ENCODE measurements around the gene TMEM94.
"Not testable (repeated sequence)": the region's sequence is repeated elsewhere in the genome, so short reads cannot be mapped to it uniquely, and the experiment has no call there.

DNA sequence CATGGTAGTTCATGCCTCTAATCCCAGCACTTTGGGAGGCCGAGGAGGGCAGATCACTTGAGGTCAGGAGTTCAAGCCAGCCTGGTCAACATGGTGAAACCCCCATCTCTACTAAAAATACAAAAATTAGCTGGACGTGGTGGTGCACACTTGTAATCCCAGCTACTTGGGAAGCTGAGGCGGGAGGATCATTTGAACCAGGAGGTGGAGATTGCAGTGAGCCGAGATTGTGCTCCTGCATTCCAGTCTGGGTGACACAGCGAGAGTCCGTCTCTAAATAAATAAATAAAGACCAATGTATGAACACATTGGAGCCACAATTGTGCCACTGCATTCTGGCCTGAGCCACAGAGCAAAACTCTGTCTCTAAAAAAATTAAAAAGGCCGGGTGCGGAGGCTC lies 19.0 kb upstream of the TMEM94 start:
- not testable (repeated sequence) for TF ChIP-seq NFE2L1 (tag; IDR thresholded peaks at IDR 0.05; ENCODE audit: borderline replicate concordance, low read depth); ATF1 (CRISPR knock-in tag; IDR thresholded peaks at IDR 0.05); ATF1 (tag; IDR thresholded peaks at IDR 0.05); GABPA (tag; conservative IDR thresholded peaks at IDR 0.05; ENCODE audit: low read depth); FOXA1 (IDR thresholded peaks at IDR 0.05; ENCODE audit: borderline replicate concordance); EZH2 (IDR thresholded peaks at IDR 0.05; ENCODE audit: borderline replicate concordance, low read depth, low read length)
- TF ChIP-seq, protein P1, sequence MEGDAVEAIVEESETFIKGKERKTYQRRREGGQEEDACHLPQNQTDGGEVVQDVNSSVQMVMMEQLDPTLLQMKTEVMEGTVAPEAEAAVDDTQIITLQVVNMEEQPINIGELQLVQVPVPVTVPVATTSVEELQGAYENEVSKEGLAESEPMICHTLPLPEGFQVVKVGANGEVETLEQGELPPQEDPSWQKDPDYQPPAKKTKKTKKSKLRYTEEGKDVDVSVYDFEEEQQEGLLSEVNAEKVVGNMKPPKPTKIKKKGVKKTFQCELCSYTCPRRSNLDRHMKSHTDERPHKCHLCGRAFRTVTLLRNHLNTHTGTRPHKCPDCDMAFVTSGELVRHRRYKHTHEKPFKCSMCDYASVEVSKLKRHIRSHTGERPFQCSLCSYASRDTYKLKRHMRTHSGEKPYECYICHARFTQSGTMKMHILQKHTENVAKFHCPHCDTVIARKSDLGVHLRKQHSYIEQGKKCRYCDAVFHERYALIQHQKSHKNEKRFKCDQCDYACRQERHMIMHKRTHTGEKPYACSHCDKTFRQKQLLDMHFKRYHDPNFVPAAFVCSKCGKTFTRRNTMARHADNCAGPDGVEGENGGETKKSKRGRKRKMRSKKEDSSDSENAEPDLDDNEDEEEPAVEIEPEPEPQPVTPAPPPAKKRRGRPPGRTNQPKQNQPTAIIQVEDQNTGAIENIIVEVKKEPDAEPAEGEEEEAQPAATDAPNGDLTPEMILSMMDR (IDR thresholded peaks at IDR 0.05 in 2 of 3, conservative IDR thresholded peaks at IDR 0.05 in 1 of 3; ENCODE audit: insufficient read depth in 2 of 3, low read depth in 1 of 3, low read length in 3 of 3) = not testable (repeated sequence)
- TF ChIP-seq, protein P2, sequence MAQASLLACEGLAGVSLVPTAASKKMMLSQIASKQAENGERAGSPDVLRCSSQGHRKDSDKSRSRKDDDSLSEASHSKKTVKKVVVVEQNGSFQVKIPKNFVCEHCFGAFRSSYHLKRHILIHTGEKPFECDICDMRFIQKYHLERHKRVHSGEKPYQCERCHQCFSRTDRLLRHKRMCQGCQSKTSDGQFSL (CRISPR knock-in tag; IDR thresholded peaks at IDR 0.05) = not testable (repeated sequence)
- TF ChIP-seq, protein P2 (tag; IDR thresholded peaks at IDR 0.05) = not testable (repeated sequence)
- TF ChIP-seq, protein P3, sequence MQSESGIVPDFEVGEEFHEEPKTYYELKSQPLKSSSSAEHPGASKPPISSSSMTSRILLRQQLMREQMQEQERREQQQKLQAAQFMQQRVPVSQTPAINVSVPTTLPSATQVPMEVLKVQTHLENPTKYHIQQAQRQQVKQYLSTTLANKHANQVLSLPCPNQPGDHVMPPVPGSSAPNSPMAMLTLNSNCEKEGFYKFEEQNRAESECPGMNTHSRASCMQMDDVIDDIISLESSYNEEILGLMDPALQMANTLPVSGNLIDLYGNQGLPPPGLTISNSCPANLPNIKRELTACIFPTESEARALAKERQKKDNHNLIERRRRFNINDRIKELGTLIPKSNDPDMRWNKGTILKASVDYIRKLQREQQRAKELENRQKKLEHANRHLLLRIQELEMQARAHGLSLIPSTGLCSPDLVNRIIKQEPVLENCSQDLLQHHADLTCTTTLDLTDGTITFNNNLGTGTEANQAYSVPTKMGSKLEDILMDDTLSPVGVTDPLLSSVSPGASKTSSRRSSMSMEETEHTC (IDR thresholded peaks at IDR 0.05) = not testable (repeated sequence)
